Measurements from ENCODE around the gene CEP78.
A peak's percentile ranks its signal among the peaks of the same experiment; 100 is the strongest.
"Not testable (repeated sequence)": the region's sequence is repeated elsewhere in the genome, so short reads cannot be mapped to it uniquely, and the experiment has no call there.

Gene CEP78

DNA sequence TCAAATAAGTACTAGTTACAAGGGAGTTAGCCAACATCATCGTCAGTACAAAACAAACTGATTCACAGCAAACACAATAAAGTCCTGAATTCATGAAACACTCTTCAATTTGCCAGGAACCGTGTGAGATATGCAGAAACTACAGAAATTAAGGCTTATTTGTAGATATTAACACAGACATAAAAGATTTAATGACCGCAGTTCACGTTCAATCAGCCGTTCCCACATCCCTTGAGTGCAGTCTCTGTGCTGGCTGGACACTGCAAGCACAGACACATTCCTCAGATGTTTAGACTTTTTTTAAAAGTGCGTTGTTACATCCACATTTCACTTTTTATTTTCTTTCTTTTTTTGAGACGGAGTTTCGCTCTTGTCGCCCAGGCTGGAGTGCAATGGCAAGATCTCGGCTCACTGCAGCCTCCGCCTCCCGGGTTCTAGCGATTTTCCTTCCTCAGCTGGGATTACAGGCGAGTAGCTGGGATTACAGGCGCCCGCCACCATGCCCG lies 566 bp upstream of the CEP78 start:
- DNase-seq, result peak; percentile 11

DNA sequence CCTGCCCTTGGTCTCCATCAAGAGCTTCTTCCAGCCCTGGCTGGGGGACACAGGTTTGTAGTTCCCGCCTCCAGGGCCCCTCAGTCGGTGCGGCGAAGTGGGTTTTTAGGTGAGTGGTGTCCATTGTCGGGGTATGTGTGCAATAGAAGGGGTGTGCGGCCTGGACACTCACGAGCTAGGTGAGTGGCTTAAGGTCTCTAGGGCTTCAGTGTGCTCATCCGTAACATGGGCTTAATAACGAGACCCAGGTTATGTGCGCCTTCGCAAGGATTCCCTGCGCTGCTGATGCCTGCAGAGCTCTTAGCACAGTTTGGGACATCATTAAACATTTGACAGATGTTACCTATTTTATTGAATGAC lies 656 bp downstream of the CEP78 start:
- DNase-seq, result no peak

GRCh38 chr9:78238046-78239038 lies 2.5 kb downstream of the CEP78 start:
- no peak for DNase-seq

- no peak for DNase-seq
These were observed 3.6 kb downstream of the CEP78 start for GRCh38 chr9:78239506-78239905.

GRCh38 chr9:78242041-78242440 lies 6.2 kb downstream of the CEP78 start:
- DNase-seq, result no peak

DNA sequence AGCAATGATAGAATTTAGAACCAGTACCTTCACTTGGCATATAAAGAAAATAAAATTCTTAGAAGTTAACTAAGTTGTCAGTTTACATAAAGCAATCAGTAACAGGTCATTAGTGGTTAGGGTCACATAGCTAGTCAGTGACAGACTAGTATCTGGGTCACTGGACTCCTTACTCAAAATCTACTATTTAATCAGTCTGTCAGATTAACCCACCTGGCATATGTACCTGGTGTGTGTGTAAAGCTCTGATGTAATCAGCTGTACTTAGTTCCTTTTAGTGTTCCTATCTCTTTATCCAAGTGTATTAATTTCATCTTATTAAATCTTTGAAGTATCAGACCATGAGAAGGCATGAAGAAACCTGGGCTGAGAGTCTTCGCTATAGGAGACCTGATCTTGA lies 7.3 kb downstream of the CEP78 start:
- DNase-seq, result no peak

- no peak for DNase-seq
These were observed 9.5 kb downstream of the CEP78 start for GRCh38 chr9:78245401-78245800.

GRCh38 chr9:78248635-78249034 lies 12.8 kb downstream of the CEP78 start:
- no peak for DNase-seq

- no peak for DNase-seq
These were observed 13.7 kb downstream of the CEP78 start for GRCh38 chr9:78249542-78249941.

DNA sequence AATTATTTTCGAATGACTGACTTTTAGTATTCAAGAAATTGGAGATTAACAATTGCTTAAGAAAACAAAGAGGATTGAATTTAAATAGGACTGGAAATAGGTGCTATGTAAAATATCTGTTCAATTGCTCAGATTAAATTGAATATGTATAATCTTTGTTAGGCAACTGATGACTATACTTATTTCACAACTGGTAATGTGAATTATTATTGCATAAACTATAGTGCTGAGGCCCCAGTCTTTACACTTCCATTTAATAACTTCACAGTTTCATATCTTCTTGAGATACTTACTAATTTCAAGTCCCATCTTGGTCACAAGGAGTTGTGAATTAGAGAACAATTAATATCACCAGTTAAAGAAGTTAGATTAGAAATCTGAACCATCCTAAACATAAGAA lies 16.7 kb downstream of the CEP78 start:
- DNase-seq, result no peak

- DNase-seq, result no peak
These were observed 17.4 kb downstream of the CEP78 start for GRCh38 chr9:78253285-78253684.

DNA sequence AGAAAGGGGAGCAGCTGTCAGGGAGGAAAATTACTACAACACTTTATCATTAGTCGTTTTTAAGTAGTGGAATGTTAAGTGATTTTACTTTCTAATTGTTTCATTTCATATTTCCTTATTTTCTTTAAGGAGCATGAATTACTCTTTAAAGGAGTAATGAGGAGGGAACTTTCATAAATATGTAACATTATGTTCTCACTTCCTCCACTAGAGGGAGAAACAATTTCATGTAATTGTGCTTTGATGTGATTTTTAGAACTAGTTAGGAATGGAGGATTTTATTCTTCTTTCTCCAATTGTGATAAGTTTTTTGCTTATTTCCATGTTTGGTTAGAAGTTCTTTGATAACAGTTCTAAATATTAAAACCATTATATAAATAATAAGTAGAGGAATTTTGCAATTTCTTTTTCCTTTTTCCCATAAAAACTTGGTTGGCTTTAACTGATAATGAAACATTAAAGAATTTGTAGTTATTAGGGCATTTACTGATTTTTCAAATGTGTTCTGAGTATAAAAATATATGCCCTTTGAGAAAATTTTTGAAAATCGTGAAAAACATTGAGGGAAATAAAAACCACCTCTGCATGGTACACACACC lies 25.6 kb downstream of the CEP78 start:
- peak; percentile 37 for DNase-seq

GRCh38 chr9:78262655-78263054 lies 26.8 kb downstream of the CEP78 start:
- DNase-seq, result no peak

DNA sequence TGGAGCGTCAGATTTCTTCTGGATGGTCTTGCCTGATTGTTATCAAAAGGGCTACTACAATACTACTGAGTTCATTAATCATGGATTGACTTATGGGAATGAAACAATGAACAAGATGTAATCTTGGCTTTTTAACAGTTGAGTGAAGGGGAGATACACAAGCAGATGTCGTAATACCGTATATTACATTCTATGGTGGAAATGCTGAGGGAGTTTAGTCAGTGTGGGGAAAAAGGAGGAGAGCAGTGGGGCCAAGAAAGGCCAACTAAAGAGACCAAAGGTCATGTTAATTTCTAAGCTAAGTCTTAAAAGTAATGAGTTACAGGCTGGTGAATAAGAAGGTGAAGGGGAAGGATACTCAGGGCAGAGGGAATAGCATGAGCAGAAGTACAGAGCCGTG lies 32.0 kb downstream of the CEP78 start:
- DNase-seq, result no peak

DNA sequence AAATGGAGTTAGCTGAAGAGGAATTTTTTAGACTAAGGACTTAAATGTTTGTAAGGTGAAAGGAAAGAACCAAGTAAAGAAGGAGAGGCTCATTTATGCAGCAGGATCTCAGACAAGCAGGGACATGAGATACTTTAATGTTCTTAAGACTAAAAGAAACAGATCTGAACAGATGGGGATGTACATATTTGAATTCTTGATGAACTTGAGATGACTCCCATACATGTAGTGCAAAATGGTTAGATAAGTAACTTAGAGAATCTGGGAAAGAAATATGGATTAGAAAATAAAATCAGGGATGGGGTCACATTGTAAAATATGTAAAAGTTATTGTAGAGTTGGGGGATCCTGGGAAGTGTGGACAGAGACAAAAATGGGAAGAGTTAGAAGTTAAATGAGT lies 33.9 kb downstream of the CEP78 start:
- DNase-seq, result no peak

- no peak for DNase-seq
These were observed 36.4 kb downstream of the CEP78 start for GRCh38 chr9:78272307-78272706.

DNA sequence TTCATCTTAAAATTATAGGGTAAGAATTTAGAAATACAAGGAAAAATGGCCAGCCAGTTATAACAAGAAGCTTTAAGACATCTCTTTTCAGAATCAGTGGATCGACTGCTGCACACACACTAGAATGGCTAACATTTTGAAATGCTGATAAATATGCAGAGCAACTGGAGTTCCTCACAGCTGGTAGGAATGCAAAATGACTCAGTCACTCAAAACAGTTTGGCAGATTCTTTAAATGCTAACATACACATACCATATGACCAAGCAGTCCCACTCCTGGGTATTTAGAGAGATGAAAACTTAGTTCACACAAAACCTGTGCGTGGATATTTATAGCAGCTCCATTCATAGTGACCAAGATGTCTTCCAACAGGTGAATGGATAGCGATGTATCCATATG lies 37.9 kb downstream of the CEP78 start:
- DNase-seq, result no peak

DNA sequence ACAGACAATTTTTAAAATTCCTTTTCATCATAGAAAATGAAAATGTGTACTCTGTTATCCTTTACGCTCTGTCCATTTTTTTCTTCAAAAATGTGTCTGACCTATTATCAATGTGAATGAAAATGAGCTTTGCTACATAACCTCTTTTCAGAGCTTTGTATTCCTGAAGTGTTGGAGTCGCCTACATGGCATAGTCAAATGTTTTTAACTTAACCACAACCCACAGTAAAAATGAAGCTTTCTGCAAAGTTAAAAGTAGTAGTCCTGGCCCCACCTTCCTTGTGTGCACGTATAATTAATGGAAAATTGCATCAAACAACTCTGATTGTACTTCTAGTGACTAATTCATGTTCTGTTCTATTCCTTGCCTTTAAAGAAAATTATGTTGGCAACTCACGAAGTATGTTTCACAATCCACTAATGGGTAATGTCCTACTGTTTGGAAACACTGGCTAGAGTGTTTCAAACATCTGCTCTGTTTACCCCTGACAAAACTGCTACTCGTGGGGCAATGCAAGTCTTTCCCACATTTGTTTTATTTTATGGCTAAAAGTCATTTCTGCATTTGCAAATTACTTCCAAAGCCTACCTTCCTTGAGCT lies 42.4 kb downstream of the CEP78 start:
- DNase-seq, result no peak

GRCh38 chr9:78278801-78279200 lies 42.9 kb downstream of the CEP78 start:
- DNase-seq, result no peak

- DNase-seq, result peak; percentile 38
These were observed 45.2 kb downstream of the CEP78 start for GRCh38 chr9:78280982-78281668.

GRCh38 chr9:78284181-78284580 lies 48.3 kb downstream of the CEP78 start:
- DNase-seq, result not testable (repeated sequence)

- no peak for DNase-seq
These were observed 50.2 kb downstream of the CEP78 start for GRCh38 chr9:78286125-78286524.

DNA sequence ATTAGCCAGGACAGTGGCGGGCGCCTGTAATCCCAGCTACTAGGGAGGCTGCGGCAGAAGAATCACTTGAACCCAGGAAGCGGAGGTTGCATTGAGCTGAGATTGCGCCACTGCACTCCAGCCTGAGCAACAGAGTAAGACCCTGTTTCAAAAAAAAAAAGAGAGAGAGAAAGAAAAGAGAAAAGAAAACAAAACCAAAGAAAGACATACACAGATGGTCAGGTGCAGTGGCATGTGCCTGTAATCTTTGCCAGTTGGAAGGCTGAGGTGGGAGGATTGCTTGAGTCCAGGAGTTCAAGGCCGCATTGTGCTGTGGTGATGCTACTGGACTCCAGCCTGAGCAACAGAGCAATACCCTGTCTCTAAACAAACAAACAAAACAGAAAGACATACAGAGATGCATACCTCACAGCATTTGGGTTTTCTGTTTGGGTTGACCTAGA lies 51.1 kb downstream of the CEP78 start:
- DNase-seq, result no peak

Measured in midbrain (tissue), 1 donor.